Transverse colon (tissue), 4 donors: ENCODE data around the gene CCNI2. TPM values are rescaled to one million over a fixed set of nuclear protein-coding genes. Genes with fewer than 3 reads are reported as not detected.

Source experiments
- DNase-seq: peaks from one replicate; pipeline ENCODE4 v3.0.0-alpha.2; 2019
- H3K27ac ChIP-seq, 4 donors: fragments of 200-600 bp; sonication (generic); 2 replicates each; pipeline ENCODE4 v1.5.1; 2016 to 2018; ENCODE audit warnings: inconsistent platforms in 4 of 4
- H3K27me3 ChIP-seq: fragments of 200-600 bp; sonication (generic); 2 replicates; pipeline ENCODE4 v1.5.1; 2017; ENCODE audit warnings: inconsistent platforms
- H3K36me3 ChIP-seq, 4 donors: fragments of 200-600 bp; sonication (generic); 2 replicates each; pipeline ENCODE4 v1.5.1; 2017 to 2019; ENCODE audit warnings: inconsistent platforms in 4 of 4
- H3K4me1 ChIP-seq, 4 donors: fragments of 200-600 bp; sonication (generic); 2 replicates each; pipeline ENCODE4 v1.5.1; 2017 to 2020; ENCODE audit warnings: inconsistent platforms in 4 of 4
- H3K4me3 ChIP-seq, 4 donors: fragments of 200-600 bp; sonication (generic); 1 replicate in 1 of 4; 2 replicates in 3 of 4; pipeline versions ENCODE4 v1.5.1 to v1.6.1; 2017 to 2019; ENCODE audit warnings: inconsistent platforms in 4 of 4
- H3K9me3 ChIP-seq, 2 donors: fragments of 200-600 bp; sonication (generic); 2 replicates each; pipeline ENCODE4 v1.5.1; 2017 to 2019; ENCODE audit warnings: inconsistent platforms in 2 of 2
- EP300 ChIP-seq: sonication (generic); formaldehyde crosslinking; IDR thresholded peaks from one replicate; pipeline ENCODE4 v1.6.1; 2017; ENCODE audit warnings: antibody characterized with exemption, low read depth
- POLR2A ChIP-seq: fragments of 450-650 bp; IDR thresholded peaks from one replicate; pipeline ENCODE4 v1.6.1; 2016; ENCODE audit warnings: antibody characterized with exemption, mild to moderate bottlenecking, moderate library complexity
- POLR2AphosphoS5 ChIP-seq, 3 donors: sonication (generic); formaldehyde crosslinking; IDR thresholded peaks; one replicate each; pipeline ENCODE4 v1.6.1; 2016; ENCODE audit warnings: antibody characterized with exemption in 3 of 3
- WGBS, 2 donors: methylation state at CpG; one replicate each; pipeline ENCODE4 v1.1.5; 2018; ENCODE audit warnings: low coverage in 1 of 2; 5-methylcytosine and 5-hydroxymethylcytosine counted together
- in situ Hi-C, 4 donors: fragments of 200-750 bp; cut with MboI; loops; one replicate each; pipeline versions ENCODE4 v1.15.0 to v1.15.1; 2017; ENCODE audit warnings: low sequenced_read_pairs in 3 of 4, low pct_ligation_motif_present in 1 of 4, low pct_unique_long_range_greater_than_20kb in 1 of 4
- intact Hi-C: fragments of 100-400 bp; cut with DNase I; formaldehyde crosslinking; loops from one replicate; pipeline ENCODE4 v1.15.1; 2023; ENCODE audit warnings: low total_unique reads
- total RNA-seq, 4 donors: library from RNA; depleted of rRNA; stranded (reverse); fragments of >200 nt; gene quantifications; one replicate each; pipeline ENCODE4 v1.1.0, GENCODE V29; 2016
- TF ChIP-seq, protein P1 (sequence below), 5 experiments: fragments of 200-600 bp in 3 of 5; fragments of 450-650 bp in 2 of 5; sonication (generic) in 3 of 5; IDR thresholded peaks; 1 replicate in 2 of 5; 2 replicates in 3 of 5; pipeline ENCODE4 v1.5.1; 2016 to 2017; ENCODE audit warnings: antibody characterized with exemption in 5 of 5, inconsistent platforms in 3 of 5, mild to moderate bottlenecking in 2 of 5, moderate library complexity in 1 of 5

CCNI2 gene
- total RNA-seq, 4 donors from 2014 or later, result 3.0 to 13.0 (median 7.1) TPM

DNA sequence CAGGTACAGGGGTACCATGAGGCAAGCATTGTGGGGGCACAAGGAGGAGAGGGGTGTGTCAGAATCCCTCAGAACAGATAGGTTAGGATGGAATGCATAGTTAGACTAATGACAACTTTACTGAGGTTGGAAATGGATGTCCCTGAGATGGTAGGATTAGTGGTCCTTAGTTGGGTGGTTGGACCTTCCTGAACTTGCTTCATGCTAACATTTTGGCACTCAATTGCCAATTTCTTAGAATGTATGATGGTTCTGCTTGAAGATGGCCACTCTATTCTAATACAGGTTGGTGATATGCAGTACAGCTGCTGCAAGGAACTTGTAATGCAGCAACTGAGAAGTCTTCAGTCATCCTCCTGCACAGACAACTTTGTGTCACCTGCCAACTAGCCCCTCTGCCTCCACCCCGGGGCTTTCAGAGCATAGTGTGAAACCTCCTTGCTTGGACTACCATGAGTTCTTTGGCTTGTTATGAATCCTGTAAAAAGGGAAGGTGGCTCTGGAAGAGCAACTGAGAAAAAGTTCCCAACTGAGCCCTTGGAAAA lies 5.4 kb downstream of the CCNI2 start:
- Histone ChIP-seq H3K4me3 (no peak overlapping the region), H3K27me3 (peaks cover 3% of the 10 kb centered on the region), H3K36me3 (no peaks in the 10 kb centered on the region), H3K27ac (no peak overlapping the region), H3K9me3 (no peaks in the 10 kb centered on the region), H3K4me1 (peaks cover 0 to 6% (median 3%) of the 10 kb centered on the region in 4 donors)
- 100% methylated on average over 1 of the region's 1 CpG for WGBS, 2 donors
- no peak for DNase-seq
- no peak for TF ChIP-seq POLR2A
- no peak for TF ChIP-seq EP300
- TF ChIP-seq, protein P1, sequence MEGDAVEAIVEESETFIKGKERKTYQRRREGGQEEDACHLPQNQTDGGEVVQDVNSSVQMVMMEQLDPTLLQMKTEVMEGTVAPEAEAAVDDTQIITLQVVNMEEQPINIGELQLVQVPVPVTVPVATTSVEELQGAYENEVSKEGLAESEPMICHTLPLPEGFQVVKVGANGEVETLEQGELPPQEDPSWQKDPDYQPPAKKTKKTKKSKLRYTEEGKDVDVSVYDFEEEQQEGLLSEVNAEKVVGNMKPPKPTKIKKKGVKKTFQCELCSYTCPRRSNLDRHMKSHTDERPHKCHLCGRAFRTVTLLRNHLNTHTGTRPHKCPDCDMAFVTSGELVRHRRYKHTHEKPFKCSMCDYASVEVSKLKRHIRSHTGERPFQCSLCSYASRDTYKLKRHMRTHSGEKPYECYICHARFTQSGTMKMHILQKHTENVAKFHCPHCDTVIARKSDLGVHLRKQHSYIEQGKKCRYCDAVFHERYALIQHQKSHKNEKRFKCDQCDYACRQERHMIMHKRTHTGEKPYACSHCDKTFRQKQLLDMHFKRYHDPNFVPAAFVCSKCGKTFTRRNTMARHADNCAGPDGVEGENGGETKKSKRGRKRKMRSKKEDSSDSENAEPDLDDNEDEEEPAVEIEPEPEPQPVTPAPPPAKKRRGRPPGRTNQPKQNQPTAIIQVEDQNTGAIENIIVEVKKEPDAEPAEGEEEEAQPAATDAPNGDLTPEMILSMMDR (IDR thresholded peaks at IDR 0.05), result no peak
- intact Hi-C loops (no loop called here), in situ Hi-C loops (no loop called here)

DNA sequence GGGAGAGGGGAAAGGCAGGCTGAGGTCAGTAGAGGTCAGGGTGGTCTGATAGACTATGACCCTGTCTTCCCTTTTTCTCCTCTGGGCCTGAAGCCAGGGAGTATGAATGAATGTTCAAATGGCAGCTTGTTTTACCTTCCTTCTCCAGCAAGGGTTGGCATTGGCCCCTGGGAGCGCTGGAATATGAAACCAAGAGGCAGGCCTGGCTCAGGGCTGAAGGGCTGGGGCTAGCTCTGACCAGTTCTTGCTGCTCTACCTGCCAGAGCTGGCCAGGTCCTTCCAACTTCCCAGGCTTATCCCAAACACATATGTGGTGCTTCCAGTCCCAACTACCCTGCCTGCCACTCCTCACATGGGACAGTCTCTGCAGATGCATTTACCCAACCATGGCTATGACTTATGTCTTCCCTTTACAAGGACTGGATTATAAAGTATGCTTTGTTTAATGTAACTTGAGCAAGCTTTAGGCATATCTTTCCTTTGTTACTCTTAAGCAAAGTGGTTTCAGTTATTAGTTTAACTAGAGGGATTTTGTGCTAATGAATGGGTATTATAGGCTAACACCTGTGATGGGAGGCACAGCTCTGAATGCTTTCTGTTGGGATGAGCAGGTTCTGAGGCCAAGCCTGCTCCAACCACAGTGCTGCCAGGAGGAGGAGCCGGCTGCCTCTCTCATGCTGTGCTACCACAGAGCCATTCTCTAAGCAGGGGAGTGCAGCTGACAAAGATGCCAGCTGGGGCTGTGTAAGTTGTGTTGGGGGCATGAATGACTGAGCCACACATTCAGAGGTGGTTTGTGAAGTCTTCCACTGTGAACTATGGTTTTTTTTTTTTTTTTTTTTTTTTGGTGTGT lies 6.1 kb downstream of the CCNI2 start:
- H3K4me1 ChIP-seq, result no peaks in the 10 kb centered on the region
- no peaks in the 10 kb centered on the region for H3K27me3 ChIP-seq
- TF ChIP-seq POLR2AphosphoS5 (IDR thresholded peaks at IDR 0.05), result no peak
- no peak for TF ChIP-seq POLR2A
- no peak for TF ChIP-seq EP300
- TF ChIP-seq, protein P1 (IDR thresholded peaks at IDR 0.05), result no peak
- 70 to 100% methylated on average over 1 to 2 of the region's 2 CpGs for WGBS, 2 donors
- H3K4me3 ChIP-seq, result no peak overlapping the region
- no peaks in the 10 kb centered on the region for H3K9me3 ChIP-seq
- in situ Hi-C loops (no loop called here), intact Hi-C loops (no loop called here)
- peak; percentile 8 for DNase-seq
- no peak overlapping the region for H3K27ac ChIP-seq
- H3K36me3 ChIP-seq, result peaks cover 0 to 2% (median 0%) of the 10 kb centered on the region in 4 donors

DNA sequence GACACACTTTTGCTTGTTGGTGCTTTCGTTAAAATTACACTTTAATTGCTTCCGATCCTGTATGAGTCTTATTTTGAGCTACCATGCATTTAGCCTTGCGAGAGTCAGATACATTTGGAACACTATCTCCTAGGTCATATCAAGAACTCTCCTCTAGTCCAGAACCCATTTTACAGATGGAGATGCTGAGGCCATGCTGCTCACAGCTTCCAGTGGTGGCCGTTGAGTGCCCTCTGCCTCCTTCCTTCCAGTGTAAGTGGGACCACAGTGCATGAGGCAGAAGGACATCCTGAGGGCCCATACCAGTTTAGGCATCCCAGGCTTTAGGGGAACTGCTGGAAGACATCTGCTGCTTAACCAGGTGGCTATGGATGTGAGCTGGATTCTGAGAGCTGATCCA lies 6.9 kb downstream of the CCNI2 start:
- peaks cover 0 to 4% (median 0%) of the 10 kb centered on the region in 4 donors for H3K36me3 ChIP-seq
- 97 to 100% methylated on average over 3 to 4 of the region's 4 CpGs for WGBS, 2 donors
- in situ Hi-C loops, result no loop called here

DNA sequence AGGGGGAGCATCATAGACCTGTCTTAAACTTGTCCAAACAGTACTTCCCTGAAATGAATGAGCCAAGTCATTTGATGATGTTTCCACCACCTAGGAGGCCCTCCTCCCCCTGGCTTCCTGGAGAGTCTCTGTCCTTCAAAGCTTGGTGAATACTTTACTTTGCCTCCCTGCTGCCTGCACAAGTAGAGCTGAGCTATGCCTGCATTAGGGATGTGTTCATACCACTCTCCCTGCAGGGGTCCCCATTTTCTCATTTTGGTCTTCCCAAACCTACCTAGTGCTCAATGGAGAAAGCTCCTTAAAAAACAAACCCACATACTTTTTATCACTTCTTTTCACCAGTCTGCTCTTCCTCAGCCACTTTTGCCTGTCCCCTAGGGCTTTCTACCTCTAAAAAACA lies 7.7 kb downstream of the CCNI2 start:
- in situ Hi-C loops (no loop called here), intact Hi-C loops (no loop called here)
- Histone ChIP-seq H3K36me3 (peaks cover 0 to 4% (median 0%) of the 10 kb centered on the region in 4 donors), H3K27ac (no peak overlapping the region), H3K4me1 (no peaks in the 10 kb centered on the region), H3K4me3 (no peak overlapping the region), H3K27me3 (no peaks in the 10 kb centered on the region), H3K9me3 (no peaks in the 10 kb centered on the region)
- TF ChIP-seq POLR2AphosphoS5 (IDR thresholded peaks at IDR 0.05) (no peak), POLR2A (no peak), EP300 (no peak)
- TF ChIP-seq, protein P1 (IDR thresholded peaks at IDR 0.05), result no peak
- peak; percentile 2 for DNase-seq

More for the DNA sequence above, 6.9 kb downstream of the CCNI2 start:
- Histone ChIP-seq H3K9me3 (no peaks in the 10 kb centered on the region), H3K27ac (no peak overlapping the region), H3K4me3 (no peak overlapping the region), H3K27me3 (no peaks in the 10 kb centered on the region), H3K4me1 (no peaks in the 10 kb centered on the region)
- DNase-seq, result no peak
- TF ChIP-seq, protein P1 (IDR thresholded peaks at IDR 0.05), result no peak
- TF ChIP-seq POLR2A, result no peak
- TF ChIP-seq POLR2AphosphoS5 (IDR thresholded peaks at IDR 0.05), result no peak
- TF ChIP-seq EP300, result no peak
- intact Hi-C loops, result no loop called here
